ENCODE data around the gene PLIN1.

PLIN1 gene

GRCh38 chr15:89681146-89681545 is 2.0 kb upstream of the PLIN1 start:
- Histone ChIP-seq H4K20me1 (ENCODE audit: insufficient read depth, low read length) (no peaks in the 10 kb centered on the region), H3K4me2 (ENCODE audit: insufficient read depth, low read length) (no peak overlapping the region), H3K36me3 (ENCODE audit: insufficient read depth, low read length) (no peaks in the 10 kb centered on the region), H3K9ac (ENCODE audit: low read depth, low read length) (no peak overlapping the region), H2AFZ (ENCODE audit: low read depth, low read length) (no peak overlapping the region), H3K9me3 (ENCODE audit: insufficient read depth, low read length, severe bottlenecking) (no peaks in the 10 kb centered on the region), H3K4me1 (ENCODE audit: insufficient read depth, low read length) (no peaks in the 10 kb centered on the region), H3K79me2 (ENCODE audit: insufficient read depth, low read length) (no peaks in the 10 kb centered on the region), H3K27me3 (ENCODE audit: insufficient read depth, low read length, poor library complexity) (peaks cover 8% of the 10 kb centered on the region), H3K4me3 (ENCODE audit: low read depth in 1 of 2, low read length in 2 of 2) (no peak overlapping the region), H3K27ac (ENCODE audit: low read length) (no peak overlapping the region)
- ATAC-seq (ENCODE audit: insufficient read depth, low read depth) (no peak), DNase-seq (no peak)
- TF ChIP-seq EZH2 (IDR thresholded peaks at IDR 0.05; ENCODE audit: borderline replicate concordance, low read depth, low read length, severe bottlenecking) = no peak
- TF ChIP-seq CTCF (IDR thresholded peaks at IDR 0.05; ENCODE audit: borderline replicate concordance, extremely low read depth, low read length, poor library complexity, severe bottlenecking) = no peak

- Histone ChIP-seq H2AFZ (ENCODE audit: low read depth, low read length) (no peak overlapping the region), H3K79me2 (ENCODE audit: insufficient read depth, low read length) (no peaks in the 10 kb centered on the region), H3K9ac (ENCODE audit: low read depth, low read length) (no peak overlapping the region), H3K9me3 (ENCODE audit: insufficient read depth, low read length, severe bottlenecking) (no peaks in the 10 kb centered on the region), H3K4me1 (ENCODE audit: insufficient read depth, low read length) (no peaks in the 10 kb centered on the region), H3K4me3 (ENCODE audit: low read depth in 1 of 2, low read length in 2 of 2) (no peak overlapping the region), H4K20me1 (ENCODE audit: insufficient read depth, low read length) (no peaks in the 10 kb centered on the region), H3K4me2 (ENCODE audit: insufficient read depth, low read length) (no peak overlapping the region), H3K27ac (ENCODE audit: low read length) (no peak overlapping the region), H3K36me3 (ENCODE audit: insufficient read depth, low read length) (no peaks in the 10 kb centered on the region), H3K27me3 (ENCODE audit: insufficient read depth, low read length, poor library complexity) (peaks cover 8% of the 10 kb centered on the region)
- DNase-seq (no peak), ATAC-seq (ENCODE audit: insufficient read depth, low read depth) (no peak)
- TF ChIP-seq CTCF (IDR thresholded peaks at IDR 0.05; ENCODE audit: borderline replicate concordance, extremely low read depth, low read length, poor library complexity, severe bottlenecking) (no peak), EZH2 (IDR thresholded peaks at IDR 0.05; ENCODE audit: borderline replicate concordance, low read depth, low read length, severe bottlenecking) (no peak)
Measured at GRCh38 chr15:89680282-89680873, 1.2 kb upstream of the PLIN1 start.

- no peak for TF ChIP-seq EZH2 (IDR thresholded peaks at IDR 0.05; ENCODE audit: borderline replicate concordance, low read depth, low read length, severe bottlenecking)
- TF ChIP-seq CTCF (IDR thresholded peaks at IDR 0.05; ENCODE audit: borderline replicate concordance, extremely low read depth, low read length, poor library complexity, severe bottlenecking) = no peak
- Histone ChIP-seq H3K4me1 (ENCODE audit: insufficient read depth, low read length) (no peaks in the 10 kb centered on the region), H3K27ac (ENCODE audit: low read length) (no peak overlapping the region), H3K4me3 (ENCODE audit: low read depth in 1 of 2, low read length in 2 of 2) (no peak overlapping the region), H4K20me1 (ENCODE audit: insufficient read depth, low read length) (no peaks in the 10 kb centered on the region), H3K36me3 (ENCODE audit: insufficient read depth, low read length) (no peaks in the 10 kb centered on the region), H3K79me2 (ENCODE audit: insufficient read depth, low read length) (no peaks in the 10 kb centered on the region), H3K9me3 (ENCODE audit: insufficient read depth, low read length, severe bottlenecking) (no peaks in the 10 kb centered on the region), H2AFZ (ENCODE audit: low read depth, low read length) (no peak overlapping the region), H3K4me2 (ENCODE audit: insufficient read depth, low read length) (no peak overlapping the region), H3K27me3 (ENCODE audit: insufficient read depth, low read length, poor library complexity) (peaks cover 8% of the 10 kb centered on the region), H3K9ac (ENCODE audit: low read depth, low read length) (no peak overlapping the region)
- ATAC-seq (ENCODE audit: insufficient read depth, low read depth) (no peak), DNase-seq (no peak)
Measured at GRCh38 chr15:89677381-89677780, 1.8 kb downstream of the PLIN1 start.

All from DND-41 (cell line).